Hematopoietic multipotent progenitor cell treated with erythropoietin and hydrocortisone succinate and interleukin-3 and kit ligand, for 8 days (in vitro differentiated cells): ENCODE data around the gene COMP.

ENCODE experiments used
- DNase-seq: peaks from one replicate; pipeline ENCODE4 v3.0.0-alpha.2; 2015

COMP gene

DNA sequence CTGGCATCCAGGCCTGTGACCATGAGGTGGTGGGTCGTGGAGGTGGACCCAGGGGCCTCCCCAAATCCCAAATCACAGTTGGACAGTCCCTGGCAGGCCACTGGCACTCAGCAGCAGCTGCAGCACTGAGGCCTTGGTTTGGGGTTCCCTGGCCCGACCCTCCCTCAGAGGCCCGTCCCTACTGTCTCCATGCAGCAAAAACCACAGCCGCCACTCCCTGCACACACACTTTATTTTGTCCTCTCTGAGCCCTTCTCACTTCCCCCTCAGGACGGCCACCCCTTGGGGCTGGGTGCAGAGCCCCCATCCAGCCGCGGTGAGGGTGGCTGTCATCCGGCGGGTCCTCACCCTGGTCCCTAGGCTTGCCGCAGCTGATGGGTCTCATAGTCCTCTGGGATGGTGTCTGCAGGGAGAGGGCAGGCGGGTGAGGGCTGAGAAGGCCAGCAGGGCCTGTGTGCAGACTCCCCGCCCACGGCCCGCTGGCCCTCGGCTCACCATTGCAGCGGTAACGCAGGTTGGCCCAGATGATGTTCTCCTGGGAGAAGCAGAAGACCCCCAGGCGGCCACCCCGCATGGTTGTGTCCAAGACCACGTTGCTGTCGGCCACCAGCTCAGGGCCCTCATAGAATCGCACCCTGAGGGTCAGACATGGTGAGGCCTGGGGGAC is 8.4 kb downstream of the COMP start:
- no peak for DNase-seq

GRCh38 chr19:18781885-18782527 is 9.1 kb downstream of the COMP start:
- DNase-seq = no peak

DNA sequence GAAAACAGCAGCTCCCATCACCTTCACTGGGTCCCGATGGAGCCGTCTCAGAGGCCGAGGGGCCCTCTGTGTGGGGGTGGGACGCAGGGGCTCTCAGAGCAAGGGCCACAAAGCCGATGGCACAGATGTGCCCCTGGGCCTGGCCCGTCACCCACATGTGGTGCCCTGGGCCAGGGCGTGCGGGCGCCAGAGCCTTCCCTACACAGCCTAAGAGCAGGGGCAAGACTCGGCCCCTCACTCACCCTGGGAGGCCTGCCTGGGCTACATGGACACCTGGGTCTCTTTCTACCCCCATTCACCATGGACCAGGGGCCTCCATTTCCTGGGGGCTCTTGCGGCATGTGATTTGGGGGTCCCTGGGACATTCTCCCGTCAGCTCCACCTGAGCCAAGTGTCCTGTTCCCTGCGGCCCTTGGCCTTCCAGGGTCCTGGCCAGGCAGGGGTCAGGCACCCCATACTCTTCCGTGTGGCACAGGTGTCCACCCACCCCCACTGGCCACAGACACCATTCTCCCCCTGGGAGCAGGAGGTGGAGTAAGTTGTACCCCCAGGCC is 10.0 kb downstream of the COMP start:
- no peak for DNase-seq

GRCh38 chr19:18780631-18781030 is 10.5 kb downstream of the COMP start:
- no peak for DNase-seq

DNA sequence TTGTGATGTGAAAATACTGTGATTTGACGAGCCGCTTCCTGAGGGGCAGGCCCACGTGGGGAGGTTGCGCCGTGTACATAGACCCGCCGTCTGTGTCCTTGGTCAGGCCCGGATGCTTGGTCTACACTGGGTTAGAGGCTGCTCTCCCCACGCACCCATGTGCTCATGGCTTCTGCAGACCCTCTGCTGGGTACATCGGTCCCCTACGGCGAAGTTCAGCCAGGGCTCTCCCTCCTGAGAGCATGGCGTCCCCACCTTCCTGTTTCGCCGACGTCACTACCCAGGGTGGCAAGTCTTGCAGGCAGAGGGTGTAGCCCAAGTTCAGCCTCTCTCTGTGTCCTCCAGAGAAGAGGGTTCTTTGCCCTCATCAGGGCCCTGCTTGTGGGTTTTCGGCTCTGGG is 11.0 kb downstream of the COMP start:
- no peak for DNase-seq

DNA sequence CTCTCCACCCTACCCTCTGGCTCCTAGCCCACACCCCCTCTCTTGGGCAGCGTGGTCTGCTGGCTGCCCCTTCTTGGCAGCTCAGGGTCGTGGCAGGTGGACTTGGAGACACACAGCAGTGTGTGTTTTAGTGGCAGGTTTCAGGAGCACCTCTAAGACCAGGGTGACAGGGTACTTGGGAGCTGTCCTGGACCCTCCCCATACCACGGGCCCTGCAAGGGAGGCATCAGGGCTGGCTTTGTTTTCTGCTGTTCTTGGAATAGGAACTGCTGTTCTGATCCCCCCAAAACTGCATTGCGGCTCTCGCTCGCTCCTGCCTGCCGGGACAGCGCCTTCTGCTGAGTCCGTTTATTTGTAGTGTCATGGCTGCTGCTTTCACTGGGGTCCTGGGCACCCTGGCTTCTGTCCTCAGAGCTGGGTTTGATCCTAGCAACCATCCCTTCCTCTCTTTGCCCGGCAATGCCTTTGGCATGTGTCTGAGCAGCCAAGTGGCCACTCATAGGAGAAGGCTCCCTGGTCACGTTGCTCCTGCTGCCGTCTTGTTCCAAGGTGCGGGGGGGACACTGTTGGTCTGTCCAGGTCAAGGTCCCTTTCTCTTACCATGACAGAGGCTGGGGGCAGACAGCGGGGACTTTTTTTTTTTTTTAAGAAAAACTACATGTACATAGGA is 12.1 kb downstream of the COMP start:
- DNase-seq = no peak

DNA sequence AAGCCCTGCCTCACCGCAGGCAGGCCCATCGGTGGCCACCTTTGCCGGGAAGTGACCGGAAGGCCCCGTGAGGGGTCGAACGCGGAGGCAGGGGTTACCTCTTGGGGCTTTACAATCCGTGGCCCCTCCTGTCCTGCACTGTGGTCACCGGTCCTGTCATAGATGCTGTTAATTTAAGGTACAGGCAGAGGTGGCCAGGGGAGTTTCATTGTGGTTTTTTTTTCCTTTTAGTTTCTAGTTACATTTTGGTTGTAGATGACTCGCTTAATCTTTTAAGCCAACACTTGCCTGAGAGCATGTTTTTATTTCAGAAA is 13.1 kb downstream of the COMP start:
- no peak for DNase-seq

DNA sequence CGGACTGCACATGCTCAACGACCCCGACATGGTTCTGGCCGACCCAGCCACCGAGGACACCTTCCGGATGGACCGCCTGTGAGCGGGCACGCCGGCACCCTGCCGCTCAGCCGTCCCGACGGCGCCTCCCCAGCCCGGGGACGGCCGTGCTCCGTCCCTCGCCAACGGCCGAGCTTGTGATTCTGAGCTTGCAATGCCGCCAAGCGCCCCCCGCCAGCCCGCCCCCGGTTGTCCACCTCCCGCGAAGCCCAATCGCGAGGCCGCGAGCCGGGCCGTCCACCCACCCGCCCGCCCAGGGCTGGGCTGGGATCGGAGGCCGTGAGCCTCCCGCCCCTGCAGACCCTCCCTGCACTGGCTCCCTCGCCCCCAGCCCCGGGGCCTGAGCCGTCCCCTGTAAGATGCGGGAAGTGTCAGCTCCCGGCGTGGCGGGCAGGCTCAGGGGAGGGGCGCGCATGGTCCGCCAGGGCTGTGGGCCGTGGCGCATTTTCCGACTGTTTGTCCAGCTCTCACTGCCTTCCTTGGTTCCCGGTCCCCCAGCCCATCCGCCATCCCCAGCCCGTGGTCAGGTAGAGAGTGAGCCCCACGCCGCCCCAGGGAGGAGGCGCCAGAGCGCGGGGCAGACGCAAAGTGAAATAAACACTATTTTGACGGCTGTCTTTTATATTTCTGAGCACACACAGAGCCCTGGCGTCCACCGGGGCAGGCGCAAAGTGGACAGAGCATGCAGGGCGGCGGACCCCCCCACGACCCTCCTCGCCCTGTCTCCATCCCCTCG is 13.6 kb downstream of the COMP start:
- no peak for DNase-seq

GRCh38 chr19:18776736-18777135 is 14.4 kb downstream of the COMP start:
- DNase-seq = no peak

- no peak for DNase-seq
Observed at GRCh38 chr19:18776288-18776594, 14.9 kb downstream of the COMP start.

- DNase-seq = no peak
Observed at GRCh38 chr19:18775586-18776287, 15.4 kb downstream of the COMP start.

DNA sequence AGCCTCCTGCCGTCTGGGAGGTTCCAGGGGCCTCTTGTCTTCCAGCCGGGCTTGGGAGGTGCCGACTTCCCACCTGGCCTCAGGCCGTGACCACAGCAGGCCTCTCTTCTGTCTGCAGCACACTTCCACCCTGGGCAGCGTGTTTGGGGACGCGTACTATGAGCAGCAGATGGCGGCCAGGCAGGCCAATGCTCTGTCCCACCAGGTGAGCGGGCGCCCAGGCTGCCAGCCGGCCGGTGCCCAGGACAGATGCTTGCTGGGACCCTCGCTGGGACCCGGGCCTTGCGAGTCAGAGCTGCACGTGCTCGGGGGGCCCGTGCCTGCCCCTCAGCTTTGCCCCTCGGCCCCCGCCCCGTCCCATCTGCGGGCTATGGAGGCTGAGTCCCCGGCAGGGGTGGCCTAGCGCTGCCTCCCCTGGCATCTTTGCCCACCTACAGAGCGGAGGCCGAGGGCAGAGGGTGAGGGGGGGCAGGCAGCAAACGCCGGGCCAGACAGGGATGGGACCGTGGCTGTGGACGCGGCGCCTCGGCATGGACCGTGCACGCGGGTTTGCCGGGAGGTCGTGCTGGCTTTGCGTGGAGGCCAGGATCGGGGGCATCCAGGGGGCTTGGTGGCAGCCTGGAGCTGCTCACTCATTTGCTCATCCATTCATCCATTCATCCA is 16.2 kb downstream of the COMP start:
- no peak for DNase-seq

DNA sequence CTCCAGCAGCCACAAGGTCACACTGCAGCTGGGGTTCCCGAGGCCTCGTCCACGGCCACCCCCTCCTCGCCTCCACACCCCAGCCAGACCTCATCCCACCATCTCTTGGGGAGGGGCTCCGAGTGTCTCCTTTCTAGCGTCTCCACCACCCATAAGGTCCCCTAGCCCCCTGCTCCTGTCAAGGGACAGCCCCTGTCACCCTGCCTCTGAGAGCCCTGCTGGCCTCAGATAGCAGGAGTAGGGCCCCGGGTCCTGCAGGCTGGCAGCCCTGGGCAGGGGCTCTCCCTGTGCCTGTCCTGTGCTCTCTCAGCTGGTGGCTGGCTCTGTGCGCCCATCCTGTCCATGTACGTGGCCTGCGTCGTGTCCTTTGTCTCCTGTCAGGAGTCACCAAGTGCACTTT is 17.0 kb downstream of the COMP start:
- no peak for DNase-seq

DNA sequence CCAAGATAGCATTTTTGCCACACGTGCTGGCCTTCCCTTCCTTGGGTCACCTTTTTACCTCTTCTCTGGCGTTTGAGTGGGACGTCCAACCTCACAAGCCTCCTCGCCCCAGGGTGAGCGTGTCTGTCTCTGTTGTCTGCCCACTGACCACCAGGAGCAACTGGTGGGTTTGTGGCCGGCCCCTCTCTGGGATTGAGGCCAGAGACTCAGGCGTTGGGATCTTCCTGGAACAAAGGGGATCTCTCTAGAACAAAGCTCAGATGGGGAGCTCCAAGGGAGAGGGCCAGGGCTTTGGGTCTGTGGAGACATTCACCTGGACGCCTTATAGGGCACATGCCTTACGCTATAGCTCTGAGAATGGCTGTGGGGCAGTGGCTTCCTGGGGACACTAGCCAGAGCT is 17.4 kb downstream of the COMP start:
- no peak for DNase-seq

DNA sequence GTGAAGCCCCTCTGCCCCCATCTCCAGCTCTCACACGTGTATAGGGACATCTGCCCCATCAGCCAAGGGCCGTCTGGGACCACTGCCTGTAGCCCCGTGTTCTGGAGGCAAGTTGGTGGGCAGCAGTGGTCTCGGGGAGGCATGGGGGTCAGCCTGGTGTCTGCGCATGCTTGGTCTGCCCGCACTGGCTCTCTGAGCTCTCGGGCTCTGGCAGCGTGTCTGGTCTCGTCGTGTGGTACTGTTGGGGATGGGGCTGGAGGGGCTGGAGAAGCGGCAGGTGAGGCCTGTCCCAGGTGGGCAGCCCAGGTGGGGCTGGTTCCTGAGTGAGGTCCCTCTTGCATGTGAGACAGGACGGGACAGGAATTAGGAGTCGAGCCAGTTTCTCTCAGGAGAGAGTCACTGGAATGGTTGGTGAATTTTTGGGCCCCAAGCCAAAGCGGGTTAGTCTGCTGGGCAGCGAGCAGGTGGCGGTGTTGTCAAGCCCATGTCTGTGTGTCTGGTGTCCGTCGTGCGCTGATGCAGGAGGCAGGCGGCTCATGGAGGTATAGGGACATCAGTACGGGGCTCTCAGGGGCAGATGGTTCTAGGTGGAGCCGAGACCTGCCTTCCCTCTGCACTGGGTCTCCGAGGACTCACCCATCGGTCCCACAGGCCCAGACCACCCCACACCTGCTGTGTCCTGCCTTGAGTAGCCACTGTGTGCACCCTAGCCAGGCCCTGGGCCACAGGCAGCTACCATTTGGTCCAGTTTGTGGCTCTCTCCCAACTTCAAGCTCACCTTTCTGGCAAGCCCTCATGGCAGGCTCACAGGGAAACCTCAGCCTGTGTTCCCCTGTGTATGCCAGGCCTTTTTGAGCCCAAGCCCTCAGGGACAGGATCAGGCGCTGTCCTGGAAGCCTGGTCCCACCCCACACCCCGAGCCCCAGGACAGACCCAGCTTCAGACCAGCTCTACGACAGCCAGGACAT is 18.2 kb downstream of the COMP start:
- DNase-seq = no peak

DNA sequence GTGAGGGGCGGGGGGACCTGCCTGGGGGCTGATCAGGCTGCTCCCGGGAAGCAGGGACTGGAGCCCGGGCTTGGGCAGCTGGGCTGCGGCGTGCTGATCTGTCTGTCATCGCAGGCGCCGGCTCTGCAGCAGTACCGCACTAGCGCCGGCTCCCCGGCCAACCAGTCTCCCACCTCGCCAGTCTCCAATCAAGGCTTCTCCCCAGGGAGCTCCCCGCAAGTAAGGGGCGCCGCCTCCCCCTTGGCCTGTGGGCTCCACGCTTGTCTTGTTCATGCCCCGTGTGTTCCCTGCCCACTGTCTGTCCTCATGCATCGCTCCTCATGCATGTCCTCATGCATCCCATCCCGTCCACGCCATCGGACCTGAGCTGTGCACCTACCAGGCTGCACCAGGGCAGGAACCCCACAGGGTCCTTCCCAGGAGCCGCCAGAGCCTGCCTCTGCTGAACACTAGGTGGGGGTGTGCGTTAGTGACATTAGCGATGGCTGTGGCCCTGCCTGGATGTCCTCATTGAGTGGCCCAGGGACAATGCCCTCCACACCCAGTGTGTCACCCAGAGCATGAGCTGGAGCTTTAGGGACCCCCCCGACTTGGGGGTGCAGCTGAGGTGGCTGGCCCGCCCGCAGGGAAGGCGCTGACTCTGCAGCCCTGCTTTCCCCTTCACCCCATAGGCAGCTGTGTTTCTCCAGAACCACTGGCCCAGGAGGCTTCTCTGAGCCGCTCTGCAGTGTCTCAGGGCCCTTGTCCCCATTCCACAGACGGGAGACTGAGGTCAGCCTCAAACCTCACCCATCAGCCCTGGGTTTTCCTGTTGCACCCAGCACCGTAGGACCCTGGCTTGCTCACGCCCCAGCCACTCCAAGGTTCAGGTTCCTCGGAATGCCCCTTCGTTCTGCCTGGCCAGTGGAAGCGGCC is 19.5 kb downstream of the COMP start:
- DNase-seq = peak; percentile 23

DNA sequence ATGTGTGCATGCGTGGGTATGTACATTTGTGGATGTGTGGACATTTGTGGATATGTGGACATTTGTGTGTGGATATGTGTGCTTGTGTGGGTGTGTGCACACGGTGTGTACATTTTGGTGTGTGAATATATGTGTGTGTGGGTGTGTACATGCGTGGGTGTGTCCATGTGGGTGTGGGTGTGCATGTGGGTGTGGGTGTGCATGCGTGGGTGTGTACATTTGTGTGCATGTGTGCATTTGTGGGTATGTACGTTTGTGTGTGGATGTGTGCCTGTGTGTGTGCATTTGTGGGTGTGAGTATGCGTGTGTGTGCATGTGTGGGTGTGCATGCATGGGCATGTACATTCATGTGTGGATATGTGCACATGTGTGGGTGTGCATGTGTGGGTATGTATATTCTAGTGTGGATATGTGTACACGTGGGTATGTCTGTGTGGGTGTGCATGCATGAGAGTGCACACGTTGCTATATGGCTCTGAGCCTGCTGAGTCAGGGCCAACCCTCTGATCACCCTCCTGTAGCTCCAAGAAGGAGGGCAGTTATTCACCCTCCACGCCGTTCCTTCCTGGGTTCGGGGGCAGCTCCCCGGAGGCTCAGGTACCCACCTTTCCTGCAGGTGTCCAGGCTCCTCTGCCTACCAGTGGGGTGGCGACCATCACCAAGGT is 20.3 kb downstream of the COMP start:
- DNase-seq = no peak

DNA sequence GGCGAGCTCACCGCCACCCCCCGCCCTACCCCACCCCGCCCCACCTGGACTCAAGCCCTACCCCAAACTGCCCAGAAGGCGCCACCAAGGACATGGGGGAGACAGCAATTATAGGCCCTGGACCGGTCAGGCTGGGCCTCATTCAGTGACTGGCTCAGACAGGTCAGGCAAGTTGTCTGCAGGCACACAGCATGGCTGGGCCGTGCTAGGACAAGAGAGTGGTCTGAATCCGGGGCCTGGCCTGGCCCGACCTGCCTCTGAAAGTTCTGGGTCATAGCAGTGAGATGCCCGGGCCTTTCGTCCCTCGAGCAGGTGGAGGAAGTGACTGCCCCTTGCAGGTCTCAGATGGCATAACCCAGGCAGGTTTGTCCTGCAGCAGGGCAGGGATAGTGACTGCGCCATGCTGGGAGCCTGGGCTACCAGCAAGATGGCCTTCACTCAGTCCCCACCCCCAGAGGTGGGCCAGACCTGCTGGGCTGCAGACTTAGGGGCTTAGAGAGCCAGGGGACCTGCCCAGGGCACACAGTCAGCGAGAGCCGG is 21.0 kb downstream of the COMP start:
- no peak for DNase-seq
